K562 (cell line): ENCODE measurements around the gene SOX21. TPM values are rescaled to one million over a fixed set of nuclear protein-coding genes. Genes with fewer than 3 reads are reported as not detected.
A peak's percentile ranks its signal among the peaks of the same experiment; 100 is the strongest.

Experiments
- ATAC-seq: fragments of 200-7000 bp; cut with Tn5 transposase; 3 replicates; pipeline ENCODE4 v1.9.1; 2020; ENCODE audit warnings: moderate library complexity
- BruUV-seq: library from RNA; stranded (reverse); fragments of 400-500 nt; replicated peaks from 2 replicates; lab custom pipeline; 2021; lab: Mats Ljungman, UMichigan
- CTCF ChIA-PET: fragments of 300-600 bp; formaldehyde crosslinking; extraction: SDS; loops from one replicate; lab custom pipeline; 2021; ENCODE audit warnings: low intra/inter-chr PET ratio; lab: Yijun Ruan, JAX
- POLR2A ChIA-PET: fragments of 300-600, 350-650 bp; sonication (Branson Sonifier 250); formaldehyde crosslinking; extraction: SDS; loops from one replicate; lab custom pipeline; 2021; ENCODE audit warnings: antibody characterized with exemption, inconsistent platforms; lab: Yijun Ruan, JAX
- DNase-seq, 4 experiments: peaks; one replicate each; pipeline versions ENCODE4 v3.0.0 to v3.0.0-alpha.2; 2011 to 2018; ENCODE audit warnings: low spot score in 3 of 4, mixed read lengths in 3 of 4; ENCODE audit errors: extremely low read depth in 1 of 4
- FAIRE-seq: peaks from 2 replicates; lab custom pipeline; 2011; peaks lifted over from hg19 to GRCh38; lab: Jason Lieb, UNC
- H2AFZ ChIP-seq: 2 replicates; pipeline ENCODE4 v1.6.0; 2011; ENCODE audit warnings: low read depth, low read length, control low read depth, inconsistent platforms
- H3K27ac ChIP-seq: fragments of 200-600 bp; 3 replicates; pipeline ENCODE4 v1.8.0; 2011; ENCODE audit warnings: low read depth, mild to moderate bottlenecking, control low read depth, inconsistent platforms, low read length, moderate library complexity, mixed read lengths; ENCODE audit errors: extremely low read depth
- H3K27me3 ChIP-seq, 2 experiments: fragments of 300-600 bp in 1 of 2; 2 replicates in 1 of 2; 3 replicates in 1 of 2; pipeline versions ENCODE4 v1.6.0 to v1.8.0; 2011; ENCODE audit warnings: inconsistent platforms in 2 of 2, low read length in 2 of 2, mild to moderate bottlenecking in 1 of 2, mixed read lengths in 1 of 2, moderate library complexity in 1 of 2; ENCODE audit not compliant: control insufficient read depth in 2 of 2, insufficient read depth in 2 of 2
- H3K36me3 ChIP-seq: fragments of 300-600 bp; 3 replicates; pipeline ENCODE4 v1.8.0; 2011; ENCODE audit warnings: mild to moderate bottlenecking, low read length, inconsistent platforms; ENCODE audit not compliant: control insufficient read depth, insufficient read depth
- H3K4me1 ChIP-seq, 2 experiments: fragments of 200-600 bp in 1 of 2; replicated peaks in 1 of 2; 2 replicates in 1 of 2; 3 replicates in 1 of 2; pipeline versions ENCODE4 v1.5.1 to v1.8.0; 2011; ENCODE audit warnings: inconsistent platforms in 2 of 2, low read length in 2 of 2, mild to moderate bottlenecking in 1 of 2, mixed read lengths in 1 of 2, moderate library complexity in 1 of 2; ENCODE audit not compliant: control insufficient read depth in 2 of 2, insufficient read depth in 2 of 2
- H3K4me2 ChIP-seq: 2 replicates; pipeline ENCODE4 v1.6.1; 2011; ENCODE audit warnings: low read length, control low read depth, inconsistent platforms, mixed read lengths; ENCODE audit not compliant: insufficient read depth
- H3K4me3 ChIP-seq: fragments of 200-600 bp; sonication (generic), shearing (Covaris generic); 2 replicates; pipeline ENCODE4 v1.5.1; 2016; ENCODE audit warnings: control low read depth, inconsistent platforms
- H3K79me2 ChIP-seq: fragments of 200-600 bp; 3 replicates; pipeline ENCODE4 v1.8.0; 2011; ENCODE audit warnings: low read length, inconsistent platforms; ENCODE audit not compliant: control insufficient read depth, insufficient read depth
- H3K9ac ChIP-seq, 2 experiments: 2 replicates each; pipeline versions ENCODE4 v1.6.0 to v1.6.1; 2011; ENCODE audit warnings: low read depth in 2 of 2, low read length in 2 of 2, control low read depth in 1 of 2, inconsistent platforms in 1 of 2, mild to moderate bottlenecking in 1 of 2, mixed read lengths in 1 of 2; ENCODE audit not compliant: insufficient read depth in 1 of 2
- H3K9me1 ChIP-seq: one replicate; pipeline ENCODE4 v1.6.0; 2011; ENCODE audit warnings: inconsistent platforms, mild to moderate bottlenecking, low read length, moderate library complexity; ENCODE audit not compliant: control insufficient read depth, insufficient read depth
- H3K9me3 ChIP-seq: replicated peaks from 2 replicates; pipeline ENCODE4 v1.5.1; 2011; ENCODE audit warnings: low read depth, low read length, inconsistent platforms; ENCODE audit not compliant: control insufficient read depth, insufficient read depth
- H4K20me1 ChIP-seq: replicated peaks from 2 replicates; pipeline ENCODE4 v1.6.1; 2011; ENCODE audit warnings: low read length, inconsistent platforms, mixed read lengths; ENCODE audit not compliant: control insufficient read depth, insufficient read depth
- DMBX1 ChIP-seq: fragments of 250-450 bp; sonication (Bioruptor Pico); IDR thresholded peaks from 2 replicates; pipeline ENCODE4 v1.8.0; 2022; ENCODE audit warnings: inconsistent platforms, mild to moderate bottlenecking, moderate library complexity, borderline replicate concordance
- EGR1 ChIP-seq: fragments of 450-650 bp; conservative IDR thresholded peaks from 2 replicates; pipeline ENCODE4 v1.6.1; 2017; ENCODE audit warnings: mild to moderate bottlenecking
- JUND ChIP-seq, 2 experiments: IDR thresholded peaks; 2 replicates in 1 of 2; 3 replicates in 1 of 2; pipeline ENCODE4 v1.6.1; 2011; ENCODE audit warnings: borderline replicate concordance in 2 of 2, low read depth in 2 of 2, low read length in 2 of 2, improper control_type of control experiment in 1 of 2, missing biosample characterization in 1 of 2, missing genetic modification characterization in 1 of 2, missing genetic modification reagents in 1 of 2
- L3MBTL2 ChIP-seq: fragments of 450-650 bp; IDR thresholded peaks from 2 replicates; pipeline ENCODE4 v1.6.1; 2016; ENCODE audit warnings: mild to moderate bottlenecking, moderate library complexity
- NFIX ChIP-seq: fragments of 250-450 bp; sonication (Bioruptor Pico); IDR thresholded peaks from 2 replicates; pipeline ENCODE4 v1.4.0; 2020; ENCODE audit warnings: low read depth, mild to moderate bottlenecking, moderate library complexity
- POLR2AphosphoS5 ChIP-seq: IDR thresholded peaks from 2 replicates; pipeline ENCODE4 v1.6.1; 2011; ENCODE audit warnings: mild to moderate bottlenecking, low read depth, low read length, moderate library complexity; ENCODE audit not compliant: control insufficient read depth, insufficient read depth
- XRCC4 ChIP-seq: IDR thresholded peaks from one replicate; pipeline ENCODE4 v1.6.1; 2011; ENCODE audit not compliant: insufficient read depth, insufficient read length; ENCODE audit errors: extremely low read depth
- ZBTB11 ChIP-seq, 3 experiments: fragments of 200-800 bp in 1 of 3; fragments of 250-450 bp in 1 of 3; fragments of 450-650 bp in 1 of 3; sonication (Bioruptor Pico) in 1 of 3; sonication (Bioruptor generic) in 1 of 3; formaldehyde crosslinking in 1 of 3; IDR thresholded peaks; 2 replicates each; pipeline versions ENCODE4 v1.6.1 to v1.8.0; 2016 to 2022; ENCODE audit warnings: mild to moderate bottlenecking in 2 of 3, missing genetic modification characterization in 2 of 3, missing compliant biosample characterization in 1 of 3, moderate library complexity in 1 of 3
- ZBTB8A ChIP-seq: fragments of 450-650 bp; IDR thresholded peaks from 2 replicates; pipeline ENCODE4 v1.6.1; 2018; ENCODE audit warnings: mild to moderate bottlenecking, moderate library complexity; ENCODE audit not compliant: partially characterized antibody
- ZFP36 ChIP-seq: fragments of 150-350 bp; IDR thresholded peaks from 2 replicates; pipeline ENCODE4 v1.6.1; 2018; ENCODE audit warnings: low read length, low read depth; ENCODE audit not compliant: partially characterized antibody
- ZNF785 ChIP-seq: fragments of 250-450 bp; sonication (Bioruptor Pico); IDR thresholded peaks from 2 replicates; pipeline ENCODE4 v1.4.0; 2020; ENCODE audit warnings: mild to moderate bottlenecking
- WGBS: fragments of 100-300 bp; shearing (Covaris generic); methylation state at CpG from one replicate; pipeline ENCODE4 v1.1.6; 2016; ENCODE audit warnings: low coverage, mixed read lengths; ENCODE audit not compliant: insufficient coverage; ENCODE audit errors: missing lambda C conversion rate; 5-methylcytosine and 5-hydroxymethylcytosine counted together
- in situ Hi-C: fragments of 300-500 bp; cut with MboI; formaldehyde crosslinking; loops from 4 replicates; pipeline ENCODE4 v1.15.0; 2018; ENCODE audit warnings: inconsistent platforms, mixed read lengths
- intact Hi-C: fragments of 100-400 bp; cut with micrococcal nuclease; formaldehyde crosslinking; loops from 2 replicates; pipeline ENCODE4 v1.14.2; 2022
- polyA plus RNA-seq, 8 experiments: library from polyadenylated mRNA; depleted of rRNA in 4 of 8; stranded (reverse) in 5 of 8; unstranded in 3 of 8; fragments of >200 nt; fragmentation: Nextera tagmentation in 2 of 8; fragmentation: Illumina TruSeq in 1 of 8; extraction: Ambion mirVana in 2 of 8; extraction: Trizol in 1 of 8; gene quantifications; 2 replicates each; pipeline versions ENCODE4 v1.2.1 to v1.2.3, GENCODE V29; 2011 to 2014; ENCODE audit warnings: inconsistent platforms in 1 of 8, missing spikeins in 1 of 8
- total RNA-seq, 7 experiments: library from RNA; depleted of rRNA in 6 of 7; stranded (reverse); fragments of >200 nt in 6 of 7; fragmentation: Illumina TruSeq in 2 of 7; extraction: Trizol in 2 of 7; gene quantifications; 2 replicates each; pipeline versions ENCODE4 v1.2.1 to v1.2.3, GENCODE V29; 2011 to 2021; ENCODE audit warnings: low replicate concordance in 1 of 7

The SOX21 gene
- total and polyA plus RNA-seq, 9 of the 15 experiments (the other 6 are each of a cell fraction or from before 2014, with no cell fraction given): 0.07 TPM; not detected in 8

DNA sequence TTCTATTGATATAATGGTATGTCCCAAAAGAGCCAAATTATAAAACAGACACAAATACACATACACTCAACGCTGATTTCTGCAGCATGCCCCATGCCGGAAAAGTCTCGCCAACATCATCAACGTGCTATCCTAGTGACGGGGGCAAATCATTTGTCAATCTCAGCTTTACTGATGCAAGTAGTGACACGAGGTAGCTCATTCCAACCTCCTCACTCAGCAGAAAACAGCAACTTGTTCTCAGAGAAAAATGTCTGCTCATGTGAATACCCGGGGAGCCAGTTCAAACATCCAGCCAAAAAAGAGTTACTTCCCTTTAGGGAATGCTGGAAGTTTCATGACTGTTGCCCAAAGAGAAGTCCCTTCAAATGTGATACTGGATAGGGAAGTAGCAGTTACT, 46.3 kb downstream of the SOX21 start:
- no peak for FAIRE-seq
- intact Hi-C loops: loop anchor here (10.0 kb wide), 1 partner anchor 739 kb away; no protein-coding TSS in a partner anchor

DNA sequence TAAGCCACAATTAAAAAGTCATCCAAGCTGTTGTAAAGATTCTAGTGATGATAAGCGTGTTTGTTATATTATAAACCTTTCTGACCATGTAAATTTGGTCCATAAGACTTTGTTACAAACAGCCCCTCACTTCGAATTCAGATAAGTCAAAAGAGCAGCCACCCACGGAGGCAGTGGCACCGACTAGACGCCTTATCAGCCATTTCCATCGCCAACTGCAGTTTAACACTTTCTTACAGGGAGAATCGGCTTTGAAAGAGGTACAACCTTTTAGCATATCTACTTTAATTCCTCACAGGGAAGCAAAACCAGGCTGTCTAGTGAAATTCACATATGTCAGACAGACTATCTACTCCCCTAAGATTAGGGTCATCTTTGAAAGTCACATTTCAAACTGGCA, 47.5 kb downstream of the SOX21 start:
- H3K9me3 ChIP-seq: no peaks in the 10 kb centered on the region
- no TSS peak for BruUV-seq
- no peaks in the 10 kb centered on the region for H3K79me2 ChIP-seq
- WGBS: 2% methylated on average over 7 of the region's 7 CpGs
- H3K36me3 ChIP-seq: no peaks in the 10 kb centered on the region; the same call in 2 of the 3 replicates
- H3K4me3 ChIP-seq: no peak overlapping the region
- in situ Hi-C loops: loop anchor here (25.0 kb wide), 1 partner anchor 747 kb away; no protein-coding TSS in a partner anchor
- peak overlapping the region; percentile 4; the same call in 1 of the 3 replicates for H3K27ac ChIP-seq
- ChIA-PET POLR2A (no interaction called here), CTCF (no interaction called here)
- no peaks in the 10 kb centered on the region for H4K20me1 ChIP-seq
- H3K27me3 ChIP-seq: no peaks in the 10 kb centered on the region
- peak overlapping the region; percentile 53 for H3K4me2 ChIP-seq
- H3K9ac ChIP-seq: peak overlapping the region in 1 of 2 experiments; percentile 7; a peak in 1 of 4 replicates
- H3K9me1 ChIP-seq: no peaks in the 10 kb centered on the region
- ATAC-seq (no peak), FAIRE-seq (peak; percentile 15), DNase-seq (peak in 2 of 4 experiments; percentile 27 to 51)
- peaks cover 5 to 63% of the 10 kb centered on the region in 2 experiments; a peak in 4 of 5 replicates for H3K4me1 ChIP-seq
- peak overlapping the region; percentile 81 for H2AFZ ChIP-seq
- intact Hi-C loops: loop anchor here (5.0 to 10.0 kb wide), 3 partner anchors 42 to 740 kb away; no protein-coding TSS in a partner anchor
- TF ChIP-seq EGR1: peak; percentile 46
- no peak for TF ChIP-seq XRCC4
- no peak for TF ChIP-seq ZBTB8A
- TF ChIP-seq JUND (IDR thresholded peaks at IDR 0.05; ENCODE audit: borderline replicate concordance, low read depth, low read length): no peak
- TF ChIP-seq JUND (tag; IDR thresholded peaks at IDR 0.05; ENCODE audit: borderline replicate concordance, low read depth, low read length): no peak
- TF ChIP-seq DMBX1 (CRISPR knock-in tag): no peak
- no peak for TF ChIP-seq NFIX (CRISPR knock-in tag)
- TF ChIP-seq POLR2AphosphoS5: no peak
- TF ChIP-seq L3MBTL2: no peak
- TF ChIP-seq ZBTB11 (CRISPR knock-in tag; IDR thresholded peaks at IDR 0.05): no peak
- TF ChIP-seq ZFP36: no peak

More for the DNA sequence above, 46.3 kb downstream of the SOX21 start:
- WGBS: 82% methylated on average over 7 of the region's 7 CpGs
- ATAC-seq (no peak), DNase-seq (no peak)
- Histone ChIP-seq H3K9me1 (no peaks in the 10 kb centered on the region), H3K9me3 (no peaks in the 10 kb centered on the region), H3K4me1 (peaks cover 5 to 56% of the 10 kb centered on the region in 2 experiments; a peak in 4 of 5 replicates), H4K20me1 (no peaks in the 10 kb centered on the region), H3K4me2 (no peak overlapping the region), H3K9ac (no peak overlapping the region), H2AFZ (peak overlapping the region; percentile 85; the same call in 1 of the 2 replicates), H3K27ac (no peak overlapping the region), H3K27me3 (no peaks in the 10 kb centered on the region), H3K79me2 (no peaks in the 10 kb centered on the region), H3K36me3 (no peaks in the 10 kb centered on the region; the same call in 2 of the 3 replicates), H3K4me3 (no peak overlapping the region)
- in situ Hi-C loops: loop anchor here (25.0 kb wide), 1 partner anchor 746 kb away; no protein-coding TSS in a partner anchor
- ChIA-PET CTCF (no interaction called here), POLR2A (interaction anchor here (0.7 kb wide), 1 partner anchor 22 kb away, joined by 3 read pairs; no protein-coding TSS in a partner anchor)
- no peak for TF ChIP-seq ZNF785
- no TSS peak for BruUV-seq
